Measurements from ENCODE around the gene ATP8A1. TPM values are rescaled to one million over a fixed set of nuclear protein-coding genes. Genes with fewer than 3 reads are reported as not detected.
A peak's percentile ranks its signal among the peaks of the same experiment; 100 is the strongest.
"Not testable (repeated sequence)": the region's sequence is repeated elsewhere in the genome, so short reads cannot be mapped to it uniquely, and the experiment has no call there.

Gene ATP8A1
- total RNA-seq, 1 donor from 2014 or later, result 14.6 TPM

GRCh38 chr4:42653626-42654560 is 3.0 kb downstream of the ATP8A1 start:
- DNase-seq (ENCODE audit: missing footprints) (no peak), ATAC-seq (no peak)
- intact Hi-C loops (cut with DNase I), result no loop called here

GRCh38 chr4:42652529-42653231 is 4.2 kb downstream of the ATP8A1 start:
- DNase-seq (ENCODE audit: missing footprints); ATAC-seq; intact Hi-C loops (cut with DNase I): not testable (repeated sequence)

- ATAC-seq (no peak), DNase-seq (ENCODE audit: missing footprints) (no peak)
- intact Hi-C loops (cut with DNase I), result no loop called here
Measured at GRCh38 chr4:42649870-42650269, 7.0 kb downstream of the ATP8A1 start.

GRCh38 chr4:42646999-42647541 is 9.8 kb downstream of the ATP8A1 start:
- DNase-seq (ENCODE audit: missing footprints), result no peak
- intact Hi-C loops (cut with DNase I), result no loop called here
- ATAC-seq, result no peak

- intact Hi-C loops (cut with DNase I), result no loop called here
- peak; percentile 33 for ATAC-seq
- no peak for DNase-seq (ENCODE audit: missing footprints)
Measured at GRCh38 chr4:42646013-42646784, 10.7 kb downstream of the ATP8A1 start.

GRCh38 chr4:42644897-42645296 is 12.0 kb downstream of the ATP8A1 start:
- ATAC-seq (no peak), DNase-seq (ENCODE audit: missing footprints) (no peak)
- intact Hi-C loops (cut with DNase I), result no loop called here

GRCh38 chr4:42643685-42644084 is 13.2 kb downstream of the ATP8A1 start:
- DNase-seq (ENCODE audit: missing footprints) (no peak), ATAC-seq (peak; percentile 49)
- intact Hi-C loops (cut with DNase I), result no loop called here

- intact Hi-C loops (cut with DNase I), result no loop called here
- DNase-seq (ENCODE audit: missing footprints) (no peak), ATAC-seq (no peak)
Measured at GRCh38 chr4:42642845-42643615, 13.9 kb downstream of the ATP8A1 start.

GRCh38 chr4:42642101-42642797 is 14.7 kb downstream of the ATP8A1 start:
- no peak for ATAC-seq
- intact Hi-C loops (cut with DNase I), result no loop called here

GRCh38 chr4:42641656-42642055 is 15.2 kb downstream of the ATP8A1 start:
- DNase-seq (ENCODE audit: missing footprints) (no peak), ATAC-seq (no peak)
- intact Hi-C loops (cut with DNase I), result no loop called here

More at GRCh38 chr4:42642101-42642797, 14.7 kb downstream of the ATP8A1 start:
- DNase-seq (ENCODE audit: missing footprints), result no peak

- DNase-seq (ENCODE audit: missing footprints) (no peak), ATAC-seq (no peak)
- intact Hi-C loops (cut with DNase I), result no loop called here
Measured at GRCh38 chr4:42641161-42641560, 15.7 kb downstream of the ATP8A1 start.

- ATAC-seq (no peak), DNase-seq (ENCODE audit: missing footprints) (no peak)
- intact Hi-C loops (cut with DNase I), result no loop called here
Measured at GRCh38 chr4:42640613-42641012, 16.3 kb downstream of the ATP8A1 start.

- ATAC-seq, result no peak
- no peak for DNase-seq (ENCODE audit: missing footprints)
- intact Hi-C loops (cut with DNase I), result no loop called here
Measured at GRCh38 chr4:42638993-42639392, 17.9 kb downstream of the ATP8A1 start.

- no peak for ATAC-seq
- intact Hi-C loops (cut with DNase I), result no loop called here
- DNase-seq (ENCODE audit: missing footprints), result no peak
Measured at GRCh38 chr4:42638321-42638720, 18.6 kb downstream of the ATP8A1 start.

GRCh38 chr4:42637867-42638266 is 19.0 kb downstream of the ATP8A1 start:
- DNase-seq (ENCODE audit: missing footprints) (no peak), ATAC-seq (no peak)
- intact Hi-C loops (cut with DNase I), result no loop called here

GRCh38 chr4:42637104-42637503 is 19.8 kb downstream of the ATP8A1 start:
- intact Hi-C loops (cut with DNase I), result no loop called here
- no peak for DNase-seq (ENCODE audit: missing footprints)
- ATAC-seq, result no peak

- intact Hi-C loops (cut with DNase I), result no loop called here
- DNase-seq (ENCODE audit: missing footprints) (no peak), ATAC-seq (peak; percentile 37)
Measured at GRCh38 chr4:42636645-42636949, 20.3 kb downstream of the ATP8A1 start.

All from Right ventricle myocardium inferior (tissue), 1 donor.